Stimulated activated CD4-positive, alpha-beta T cell treated with anti-CD3 and anti-CD28 coated beads, TNF-alpha, amount 100 ng/mL, for 24 hours (primary cell): ENCODE measurements around the gene WIZ.

Experiments
- DNase-seq, 3 experiments: peaks; one replicate each; pipeline ENCODE4 v3.0.0-alpha.2; 2020; ENCODE audit warnings: low read depth in 3 of 3

The WIZ gene

DNA sequence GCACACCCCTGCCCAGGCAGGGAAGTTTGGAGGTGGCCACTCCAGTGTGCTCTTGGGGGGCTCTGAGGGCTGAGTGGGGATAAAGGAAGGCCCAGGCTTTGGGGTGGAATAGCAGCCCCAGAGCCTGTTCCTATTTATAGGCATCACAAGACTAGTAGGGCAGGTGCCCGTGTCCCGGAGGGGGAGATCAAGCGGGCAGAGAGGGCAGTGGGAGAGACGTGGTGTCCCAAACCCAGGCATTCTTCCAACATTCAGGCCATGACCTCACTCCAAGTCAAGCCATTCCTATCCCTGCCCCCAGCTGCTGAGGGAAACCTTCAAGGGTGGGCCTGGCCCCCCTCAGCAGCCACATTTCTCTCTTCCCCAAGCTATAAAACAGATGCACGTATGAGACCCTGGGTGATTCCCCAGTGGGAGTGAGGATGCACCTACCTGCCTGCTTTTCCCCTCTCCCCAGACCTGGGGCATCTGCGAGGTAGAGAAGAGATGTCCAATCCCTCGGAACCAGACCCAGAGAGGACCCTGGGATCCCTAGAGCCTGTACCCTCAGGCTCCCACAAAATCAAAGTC, 3.9 kb downstream of the WIZ start:
- no peak for DNase-seq

DNA sequence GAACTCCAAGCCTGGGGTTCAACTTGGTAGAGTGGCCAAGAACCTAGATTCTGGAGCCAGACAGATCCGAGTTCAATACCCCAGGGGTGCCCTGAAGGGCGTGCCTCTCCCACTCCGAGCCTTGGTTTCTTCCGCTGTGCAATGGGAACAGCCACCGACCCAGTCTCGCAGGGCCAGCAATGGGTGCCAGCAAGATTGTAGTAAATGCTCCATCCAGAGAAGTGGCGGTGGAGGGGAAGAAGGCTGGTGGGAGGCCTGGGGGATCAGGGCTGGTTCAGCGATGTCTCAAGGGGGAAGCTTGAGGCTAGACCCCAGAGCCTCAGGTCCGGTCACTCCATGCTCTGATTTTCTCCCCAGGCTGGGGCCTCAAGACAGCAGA, 4.5 kb downstream of the WIZ start:
- no peak for DNase-seq

DNA sequence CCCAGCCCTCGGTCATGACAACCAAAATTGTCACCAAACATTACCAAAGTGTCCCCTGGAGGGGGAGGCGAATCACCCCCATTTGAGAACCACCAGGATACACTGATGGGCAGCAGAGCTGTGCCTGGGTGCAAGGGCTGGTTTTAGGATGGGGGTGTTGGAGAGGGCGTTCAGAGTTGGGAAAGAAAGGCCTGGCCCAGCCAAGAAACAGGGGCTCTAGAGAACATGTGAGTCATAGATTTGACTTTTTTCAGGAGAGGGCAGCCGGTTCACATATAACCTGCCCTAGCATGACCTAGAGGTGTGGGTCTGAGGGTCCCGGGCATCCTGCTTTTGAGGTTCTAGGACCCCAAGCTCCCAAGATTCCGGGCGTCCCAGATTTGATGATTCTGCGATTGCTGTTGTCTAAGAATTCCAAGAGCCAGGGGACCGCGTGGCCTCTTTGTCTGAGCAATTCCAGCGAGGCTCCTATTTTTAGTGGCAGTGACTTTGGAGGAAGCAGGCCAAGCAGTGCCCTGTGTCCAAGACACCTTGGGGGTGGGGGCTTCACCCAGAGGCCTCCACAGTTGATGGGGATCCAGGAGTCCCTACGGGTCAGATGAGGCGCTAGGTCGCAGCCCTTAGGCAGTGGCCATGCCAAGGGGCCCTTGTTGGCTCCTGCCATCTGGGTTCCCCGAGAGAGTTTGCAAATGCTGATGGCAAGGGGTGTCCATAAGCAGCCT, 5.1 kb downstream of the WIZ start:
- DNase-seq = no peak

DNA sequence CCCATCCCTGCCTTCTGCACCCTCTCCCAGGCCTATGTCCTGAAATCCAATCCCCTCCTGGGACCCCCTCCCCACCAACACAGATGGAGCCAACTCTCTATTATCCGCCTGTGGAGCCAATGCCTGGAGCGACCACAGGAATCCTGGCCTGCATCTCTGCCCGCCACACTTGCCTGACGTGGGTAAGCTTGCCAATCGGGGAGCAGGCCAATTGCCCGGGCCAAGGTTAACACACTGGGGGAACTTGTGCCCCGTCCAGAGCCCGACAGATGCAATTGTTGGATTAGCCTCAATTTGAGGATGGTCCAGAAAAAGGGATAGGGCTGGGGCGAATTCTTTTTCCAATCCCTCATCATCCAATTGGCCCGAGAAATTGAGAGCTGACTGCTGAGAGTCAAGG, 5.9 kb downstream of the WIZ start:
- no peak for DNase-seq

DNA sequence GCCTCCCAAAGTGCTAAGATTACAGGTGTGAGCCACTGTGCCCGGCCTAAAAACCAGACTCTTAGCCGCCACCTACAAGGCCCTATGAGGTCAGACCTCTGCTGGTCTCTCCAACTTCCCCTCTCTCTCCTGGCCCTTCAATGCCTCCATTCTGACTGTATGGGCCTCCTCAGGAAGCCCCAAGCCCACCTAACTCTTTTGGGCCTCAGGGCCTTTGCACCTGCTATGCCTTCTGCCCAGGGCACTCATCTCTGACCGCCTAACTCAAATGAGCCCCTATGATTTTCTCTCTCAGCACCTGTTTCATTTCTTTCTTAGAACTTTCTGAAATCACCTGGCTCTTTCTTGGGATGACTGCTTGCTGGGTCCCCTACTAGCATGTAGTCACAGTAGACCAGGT, 6.4 kb downstream of the WIZ start:
- no peak for DNase-seq

DNA sequence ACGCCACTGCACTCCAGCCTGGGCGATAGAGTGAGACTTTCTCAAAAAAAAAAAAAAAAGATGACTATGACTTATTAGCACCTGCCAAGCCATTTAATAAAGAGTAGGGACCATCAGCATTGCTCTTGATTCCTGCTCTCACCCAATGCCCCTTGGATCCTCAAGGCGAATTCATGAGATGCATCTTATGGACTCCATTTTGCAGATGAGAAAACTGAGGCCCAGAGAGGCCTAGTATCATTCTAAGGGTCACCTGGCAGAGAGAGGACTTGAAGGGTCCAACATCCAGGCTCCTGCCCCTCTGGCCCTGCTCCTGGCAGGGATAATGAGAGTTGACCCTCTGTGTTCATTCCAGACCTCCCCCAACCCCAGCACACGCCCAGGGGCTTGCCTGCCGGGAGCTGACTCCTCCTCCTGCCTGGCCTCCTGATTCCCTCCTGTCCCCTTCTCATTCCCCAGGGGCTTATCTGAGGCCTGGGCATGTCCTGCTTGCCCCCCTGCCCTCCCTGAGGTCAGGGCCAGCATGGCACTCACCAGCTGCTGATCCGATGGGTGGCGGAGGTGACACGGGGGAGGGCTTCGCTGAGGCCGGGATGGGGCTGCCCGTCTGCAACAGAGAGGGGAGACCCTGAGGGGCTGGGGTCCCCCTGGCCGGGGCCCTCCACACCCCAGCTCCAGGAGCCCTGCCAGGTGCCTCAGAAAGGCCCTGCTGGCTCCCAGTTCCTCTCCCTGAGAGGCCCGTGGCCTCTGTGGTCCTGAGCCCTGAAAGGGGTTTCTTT, 7.4 kb downstream of the WIZ start:
- DNase-seq = no peak

DNA sequence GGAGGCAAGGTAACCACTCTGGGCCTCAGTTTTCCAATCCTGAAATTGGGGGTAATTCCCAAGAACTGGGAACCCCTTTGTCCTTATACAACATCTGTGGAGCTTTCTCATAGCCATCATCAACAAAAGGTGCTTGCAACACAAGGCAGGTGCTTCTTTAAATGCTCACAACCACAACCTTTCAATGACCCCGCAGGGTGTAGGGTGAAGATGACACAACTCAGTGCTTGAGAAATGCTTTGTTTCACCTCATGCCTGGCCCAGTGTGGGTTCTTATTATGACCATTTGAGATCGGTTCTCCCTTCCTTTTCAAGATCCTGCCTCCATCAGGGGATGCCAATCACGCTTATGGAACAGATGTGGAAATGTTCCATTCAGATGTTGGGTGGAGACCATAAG, 8.4 kb downstream of the WIZ start:
- no peak for DNase-seq

DNA sequence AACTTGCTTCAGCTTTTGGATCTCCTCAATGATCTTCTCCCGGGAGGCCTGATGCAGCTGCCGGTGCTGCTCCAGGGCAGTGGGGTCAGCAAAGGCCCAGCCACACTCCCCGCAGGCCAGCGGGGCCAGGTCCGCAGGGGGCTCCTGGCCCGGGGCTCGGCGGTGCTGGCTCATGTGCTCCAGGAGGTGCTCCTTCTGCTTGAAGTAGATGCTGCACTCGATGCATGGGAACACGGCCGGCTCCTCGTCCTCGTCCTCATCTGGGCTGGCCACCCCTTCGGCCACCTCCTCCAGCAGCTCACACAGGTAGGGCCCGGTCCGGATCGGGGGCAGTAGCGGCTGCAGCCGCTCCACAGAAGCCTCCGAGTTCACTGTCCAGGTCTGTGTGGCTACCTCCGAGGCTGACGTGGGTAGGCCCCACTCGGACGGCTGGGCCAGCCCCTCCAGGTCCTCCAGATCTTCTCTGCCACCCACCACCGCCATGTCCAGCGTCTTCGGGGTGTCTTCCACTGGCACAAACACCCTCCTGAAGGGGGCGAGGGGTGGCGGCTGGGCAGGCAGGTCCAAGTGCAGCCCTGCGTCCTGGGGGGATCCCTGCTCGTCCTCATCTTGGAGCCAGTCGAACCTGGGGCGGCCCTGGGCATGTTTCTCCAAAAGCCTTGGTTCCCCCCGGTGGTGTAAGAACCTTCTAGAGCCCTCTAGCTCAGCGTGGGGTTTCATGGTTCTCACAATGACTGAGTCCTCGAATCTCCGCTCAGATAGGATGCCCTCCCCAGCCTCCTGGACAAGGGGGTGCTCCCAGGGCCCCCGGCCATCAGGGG, 9.7 kb downstream of the WIZ start:
- DNase-seq = no peak

DNA sequence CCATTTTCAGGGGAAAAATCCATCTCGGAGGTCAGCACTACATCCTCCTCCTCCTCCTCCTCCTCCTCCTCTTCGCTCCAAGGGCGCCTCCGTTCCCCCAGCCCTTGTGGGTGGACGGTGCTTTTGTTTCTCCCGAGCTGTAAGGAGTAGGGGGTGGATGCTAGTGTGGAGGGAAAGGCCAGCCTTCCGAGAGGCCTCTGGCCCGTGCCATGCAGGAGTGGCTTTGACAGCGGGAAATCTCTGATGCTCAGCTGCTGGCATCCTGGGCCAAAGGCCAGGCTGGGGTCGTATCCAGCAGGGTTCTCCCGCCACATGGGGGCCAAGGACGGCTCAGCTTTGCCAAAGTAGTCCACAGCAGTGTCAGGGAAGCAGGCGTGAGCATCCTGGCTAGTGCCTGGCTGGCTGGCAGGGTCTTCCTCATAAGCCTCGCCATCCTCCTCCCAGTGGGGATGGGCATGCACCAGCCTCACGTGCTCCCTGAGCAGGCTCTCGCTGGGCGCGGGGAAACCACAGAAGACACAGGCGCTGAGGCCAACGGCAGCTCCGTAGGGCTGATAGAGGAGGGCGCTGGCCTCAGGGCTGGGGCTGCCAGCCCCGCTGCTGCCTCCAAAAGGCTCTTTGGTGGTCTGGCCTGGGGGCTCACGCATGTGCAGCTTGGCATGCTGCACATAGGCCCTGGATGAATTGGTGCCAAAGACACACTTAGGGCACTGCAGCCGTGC, 10.5 kb downstream of the WIZ start:
- DNase-seq = no peak

DNA sequence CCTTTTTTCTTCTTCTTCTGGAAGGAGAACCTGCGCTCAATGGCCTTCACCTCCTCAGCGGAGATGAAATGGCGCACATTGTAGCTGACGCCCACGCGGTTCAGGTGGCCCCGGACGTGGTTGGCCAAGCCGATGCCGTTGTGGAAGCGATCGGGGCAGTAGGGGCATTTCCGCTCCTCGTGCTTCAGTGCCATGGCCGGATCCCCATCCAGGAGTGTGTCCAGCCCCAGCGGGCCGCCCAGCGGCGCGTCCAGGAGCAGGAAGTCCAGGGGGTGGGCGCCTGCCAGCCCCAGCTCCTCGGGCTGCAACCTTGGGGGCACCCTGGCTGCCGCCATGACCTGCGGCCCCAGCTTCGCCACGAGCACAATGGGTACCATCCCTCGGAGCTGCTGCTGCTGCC, 11.2 kb downstream of the WIZ start:
- no peak for DNase-seq

DNA sequence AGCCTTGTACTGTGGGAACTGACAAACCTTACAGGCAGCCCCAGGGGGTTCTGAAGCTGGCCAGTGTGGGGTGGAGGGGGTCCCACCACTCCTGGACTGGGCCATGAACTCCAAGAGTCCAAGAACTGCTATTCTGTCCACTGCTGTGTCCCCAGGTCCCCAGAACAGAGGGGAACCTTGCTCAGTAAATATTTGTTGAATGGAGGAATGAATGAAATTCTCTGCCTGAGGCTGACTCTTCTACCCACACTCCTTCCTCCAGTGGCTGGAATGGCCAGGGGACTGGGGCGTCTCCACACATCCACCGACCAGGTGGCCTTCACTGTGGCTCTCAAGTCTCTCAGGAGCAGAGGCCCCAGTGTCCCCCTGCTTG, 11.6 kb downstream of the WIZ start:
- no peak for DNase-seq

DNA sequence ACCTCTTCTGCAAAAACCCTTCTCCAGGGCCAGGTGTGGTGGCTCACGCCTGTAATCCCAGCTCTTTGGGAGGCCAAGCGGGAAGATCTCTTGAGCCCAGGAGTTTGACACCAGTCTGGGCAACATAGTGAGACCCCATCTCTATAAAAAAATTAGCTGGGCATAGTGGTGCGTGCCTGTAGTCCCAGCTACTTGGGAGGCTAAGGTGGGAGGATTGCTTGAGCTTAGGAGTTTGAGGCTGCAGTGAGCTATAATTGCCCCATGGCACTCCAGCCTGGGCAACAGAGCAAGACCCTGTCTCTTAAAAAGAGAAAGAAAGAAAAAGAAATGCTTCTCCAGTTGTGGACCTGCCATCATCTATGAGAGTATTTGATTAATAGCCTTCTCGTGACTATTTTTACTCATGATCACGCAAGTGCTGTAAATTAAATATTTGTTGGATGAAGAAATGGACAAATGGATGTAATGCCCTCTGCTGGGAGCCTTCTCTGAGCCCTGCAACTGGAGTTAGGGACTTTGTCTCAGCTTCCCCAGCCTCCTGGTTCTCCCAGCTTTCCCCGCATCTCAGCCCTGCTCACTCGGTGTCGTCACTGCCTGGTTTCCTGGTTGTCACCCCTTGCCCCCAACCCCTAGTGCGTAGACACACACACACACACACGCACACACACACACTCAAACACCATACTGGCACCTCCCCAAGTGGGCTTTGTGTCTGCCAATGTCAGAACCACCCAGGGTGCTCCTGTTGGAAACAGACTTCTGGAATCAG, 12.2 kb downstream of the WIZ start:
- DNase-seq = no peak

DNA sequence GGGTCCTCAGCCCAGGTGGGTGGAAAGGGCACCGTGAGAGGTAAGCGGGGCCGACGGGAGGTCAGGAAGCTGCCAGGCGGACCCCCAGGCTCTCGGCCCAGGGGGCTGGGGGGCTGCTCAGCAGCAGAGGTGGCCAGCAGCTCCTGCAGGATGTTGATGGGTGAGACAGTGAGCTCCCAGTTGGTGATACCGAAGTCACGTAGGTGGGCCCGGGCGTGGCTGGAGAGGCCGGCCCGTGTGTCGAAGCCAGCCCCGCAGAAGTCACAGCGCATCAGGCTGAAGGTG, 13.0 kb downstream of the WIZ start:
- no peak for DNase-seq

DNA sequence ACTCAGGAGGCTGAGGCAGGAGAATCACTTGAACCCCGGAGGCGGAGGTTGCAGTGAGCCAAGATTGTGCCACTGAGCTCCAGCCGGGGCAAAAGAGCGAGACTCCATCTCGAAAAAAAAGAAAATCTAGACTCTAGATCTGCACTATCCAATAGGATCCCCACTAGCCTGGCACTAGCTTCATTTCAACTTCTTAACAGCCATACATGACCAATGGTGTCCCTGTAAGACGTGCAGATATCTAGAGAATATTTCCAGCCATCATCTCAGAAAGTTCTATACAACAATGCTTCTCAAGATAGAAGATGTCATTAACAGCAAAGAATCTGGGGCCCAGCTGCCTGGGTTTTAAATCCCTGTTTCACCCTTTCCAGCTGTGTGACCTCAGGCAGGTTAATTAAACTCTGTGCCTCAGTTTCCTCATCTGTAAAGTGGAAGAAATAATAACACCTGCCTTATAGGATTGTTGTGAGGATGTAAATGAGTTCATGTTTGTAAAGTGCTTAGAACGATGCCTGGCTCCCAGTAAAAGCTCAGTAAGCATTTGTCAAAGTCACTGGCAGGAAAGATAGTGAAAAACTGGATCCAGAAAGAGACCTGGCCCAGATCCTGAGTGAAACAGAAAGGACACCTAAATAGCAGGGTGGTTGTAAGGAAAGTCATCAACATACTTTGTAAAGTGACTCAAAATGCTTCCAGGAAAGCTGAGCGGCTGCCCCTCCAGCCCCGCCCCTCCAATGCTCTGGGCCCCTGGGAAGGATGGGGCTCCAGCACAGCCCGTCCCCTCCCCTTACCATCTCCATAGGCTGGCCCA, 13.5 kb downstream of the WIZ start:
- DNase-seq = no peak

DNA sequence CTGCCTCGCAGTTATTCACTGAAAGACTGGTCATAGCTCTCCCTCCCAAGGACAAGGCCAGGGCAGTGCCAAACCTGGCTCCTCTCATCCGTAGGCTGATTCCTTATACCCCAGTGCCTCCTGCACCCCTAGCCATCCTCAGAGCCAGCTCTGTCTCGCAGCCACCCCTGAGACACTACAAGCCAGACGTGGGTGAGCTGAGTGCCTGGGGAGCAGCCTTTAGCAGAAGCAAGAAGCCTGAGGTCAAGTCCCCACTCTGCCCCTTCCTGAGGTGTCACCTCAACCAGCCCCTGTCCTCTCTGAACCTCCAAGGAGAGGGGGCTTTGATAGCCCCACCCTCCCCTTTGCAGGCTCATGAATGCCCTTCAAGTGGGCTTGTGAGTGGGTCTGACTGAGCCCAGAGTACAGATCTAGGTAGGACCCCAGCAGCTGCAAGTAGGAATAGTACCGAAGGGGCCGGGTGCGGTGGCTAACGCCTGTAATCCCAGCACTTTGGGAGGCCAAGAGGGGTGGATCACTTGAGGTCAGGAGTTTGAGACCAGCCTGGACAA, 16.2 kb downstream of the WIZ start:
- DNase-seq = no peak

DNA sequence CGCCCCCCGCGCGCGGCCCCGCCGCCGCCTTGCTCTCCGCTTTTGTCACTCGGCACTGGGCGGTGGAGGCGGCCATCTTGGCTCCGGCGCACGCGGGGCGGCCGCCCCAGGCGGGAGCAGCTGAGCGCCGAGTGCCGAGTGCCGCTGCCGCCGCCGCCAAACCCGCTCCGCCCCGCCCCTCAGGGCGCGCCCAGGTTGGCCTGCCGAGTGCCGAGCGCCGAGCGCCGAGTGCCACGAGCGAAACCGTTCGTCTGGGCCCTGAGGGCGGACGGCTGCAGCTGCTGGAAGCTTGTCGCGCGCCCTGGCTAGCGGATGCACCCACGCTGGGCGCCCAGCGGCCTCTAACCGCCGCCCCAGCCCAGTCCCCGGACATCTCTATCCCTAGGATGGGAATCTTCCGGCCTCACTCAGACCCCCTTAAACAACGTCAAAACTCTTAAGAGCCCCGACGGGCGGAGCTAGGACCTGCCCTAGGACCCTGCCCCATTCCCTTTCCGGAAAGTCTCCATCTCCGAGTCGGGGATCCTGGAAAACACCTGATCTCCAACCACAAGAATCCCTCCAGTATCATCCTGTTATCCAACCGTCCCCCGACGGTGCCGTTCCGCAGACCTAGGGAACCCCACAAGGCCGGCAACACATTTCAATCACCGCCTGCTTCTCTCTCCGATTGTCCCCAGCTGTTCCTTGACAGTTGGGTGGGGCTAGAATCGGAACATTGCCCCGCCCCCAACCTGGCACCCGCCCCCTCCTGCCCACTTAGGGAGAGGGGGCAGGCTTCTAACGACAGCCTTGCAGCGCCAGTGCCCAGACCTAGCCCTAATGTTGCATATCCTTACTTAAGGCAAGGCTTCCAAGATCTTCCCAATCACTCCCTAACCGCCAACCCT, 16.9 kb downstream of the WIZ start:
- peak; percentile 84 to 93 (median 85) for DNase-seq

DNA sequence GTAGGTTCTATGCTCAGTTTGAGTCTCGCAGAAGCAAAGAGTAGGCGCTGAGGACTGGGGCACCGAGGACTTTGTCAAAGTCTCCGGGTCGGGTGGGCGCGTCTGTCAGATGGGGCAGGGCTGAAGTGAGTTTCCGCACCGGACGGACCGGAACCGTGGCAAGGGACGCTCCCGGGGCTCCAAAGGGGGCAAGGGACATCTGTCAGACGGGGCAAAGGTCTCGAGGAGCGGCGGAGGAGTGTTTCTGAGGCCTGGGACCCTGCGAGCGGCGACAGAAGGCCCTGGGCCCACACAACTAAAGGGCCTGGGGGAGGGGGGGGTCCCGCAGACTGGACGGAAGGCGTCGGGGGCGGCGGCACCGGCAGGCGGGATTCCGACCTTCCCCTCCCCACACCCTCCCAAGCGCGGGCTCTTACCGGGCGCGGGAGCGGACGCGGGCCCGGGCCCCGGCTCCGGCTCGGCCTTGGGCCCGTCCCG, 17.7 kb downstream of the WIZ start:
- peak in 1 of 3 experiments; percentile 39 for DNase-seq

DNA sequence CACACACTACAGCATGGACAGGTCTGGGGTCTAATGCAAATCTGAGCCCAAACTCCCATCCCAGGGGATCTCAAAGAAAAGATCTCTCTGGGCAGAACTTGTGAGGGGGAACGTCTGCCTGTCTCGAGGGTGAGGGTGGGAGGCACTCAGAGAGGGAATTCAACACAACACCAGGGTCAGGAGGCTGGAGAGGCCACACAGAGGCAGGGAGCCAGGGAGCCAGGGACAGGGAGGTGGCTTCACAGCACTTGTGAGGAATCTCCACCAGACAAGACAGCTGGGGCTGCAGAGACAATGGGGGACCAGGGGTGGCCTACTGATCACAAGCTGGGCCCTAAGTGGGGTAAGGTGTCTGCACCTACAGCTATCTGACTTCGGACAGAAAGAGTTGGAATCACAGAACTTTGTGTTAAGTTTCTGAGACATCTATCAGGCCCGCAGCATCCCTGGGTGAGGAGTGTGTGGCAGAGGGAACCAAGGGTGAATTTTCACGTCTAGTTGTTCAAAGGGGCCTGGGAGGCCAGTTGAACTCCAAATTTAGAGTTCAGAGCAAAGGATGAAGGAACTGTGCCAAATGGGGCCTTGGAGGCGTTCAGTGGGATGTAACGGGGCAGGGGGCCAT, 18.2 kb downstream of the WIZ start:
- DNase-seq = no peak
